ENCODE measurements around the gene WDR90.

- no peak for TF ChIP-seq CTCF (conservative IDR thresholded peaks at IDR 0.05 in 1 of 2, IDR thresholded peaks at IDR 0.05 in 1 of 2; ENCODE audit: extremely low read depth in 1 of 2, insufficient read depth in 1 of 2, low read depth in 1 of 2, low read length in 2 of 2)
- TF ChIP-seq EZH2 (IDR thresholded peaks at IDR 0.05; ENCODE audit: borderline replicate concordance, low read length): no peak
These were observed 17.4 kb downstream of the WDR90 start for GRCh38 chr16:666572-666971.
